Measurements from ENCODE around the gene OOEP. TPM values are rescaled to one million over a fixed set of nuclear protein-coding genes. Genes with fewer than 3 reads are reported as not detected.

OOEP gene
- total RNA-seq, 3 donors from 2014 or later (not counting 1 experiment from before 2014, with no cell fraction given), result 0.35 to 1.1 TPM; not detected in 1

DNA sequence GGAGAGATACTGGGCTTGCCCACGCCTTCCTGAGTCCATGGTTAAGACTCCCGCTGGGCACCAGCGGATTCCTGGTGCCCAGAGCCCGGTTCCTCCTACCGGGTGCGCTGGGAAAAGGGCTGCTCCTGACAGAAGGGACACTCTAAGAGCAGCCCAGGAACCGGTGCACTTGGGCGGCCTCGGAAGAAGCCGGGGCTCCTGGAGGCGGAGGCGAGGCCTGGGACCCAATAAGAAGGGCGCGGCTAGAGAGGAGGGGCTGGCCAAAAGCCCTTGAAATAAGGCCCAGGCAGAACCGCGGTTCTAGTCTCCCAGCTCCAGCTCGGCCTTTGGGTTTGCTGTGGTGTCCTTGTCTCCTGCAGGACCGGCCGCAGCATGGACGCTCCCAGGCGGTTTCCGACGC, 7.3 kb downstream of the OOEP start, which contains the start of gene KHDC3L:
Gene KHDC3L (plus strand): TSS at position 301 of the 400 bp plus-strand sequence. CDS start 72 bp downstream, at position 373.
- Histone ChIP-seq H3K27ac (ENCODE audit: low read length) (no peak within 1 kb of the TSS), H3K27me3 (ENCODE audit: control insufficient read depth, insufficient read depth, low read length) (no peaks in the 10 kb centered on the region), H3K9me3 (ENCODE audit: control insufficient read depth, insufficient read depth, low read length) (no peaks in the 10 kb centered on the region), H3K4me1 (ENCODE audit: control insufficient read depth, insufficient read depth, low read length) (no peaks in the 10 kb centered on the region), H3K4me3 (ENCODE audit: low read length) (no peak within 1 kb of the TSS), H3K36me3 (ENCODE audit: control insufficient read depth, insufficient read depth, low read length) (no peaks in the 10 kb centered on the region)
- no peaks in the 10 kb centered on the region for H3K27me3 Mint-ChIP-seq (ENCODE audit: low read depth in 2 of 2)
- ATAC-seq (no peak), DNase-seq (no peak)
- intact Hi-C loops (cut with micrococcal nuclease), result no loop called here
- 92% methylated on average over 23 of the region's 23 CpGs for WGBS (ENCODE audit: insufficient coverage)
- H3K9me3 Mint-ChIP-seq, result no peaks in the 10 kb centered on the region
- no peaks in the 10 kb centered on the region for H3K4me1 Mint-ChIP-seq
- no peak within 1 kb of the TSS for H3K4me3 Mint-ChIP-seq
- TF ChIP-seq, protein P1, sequence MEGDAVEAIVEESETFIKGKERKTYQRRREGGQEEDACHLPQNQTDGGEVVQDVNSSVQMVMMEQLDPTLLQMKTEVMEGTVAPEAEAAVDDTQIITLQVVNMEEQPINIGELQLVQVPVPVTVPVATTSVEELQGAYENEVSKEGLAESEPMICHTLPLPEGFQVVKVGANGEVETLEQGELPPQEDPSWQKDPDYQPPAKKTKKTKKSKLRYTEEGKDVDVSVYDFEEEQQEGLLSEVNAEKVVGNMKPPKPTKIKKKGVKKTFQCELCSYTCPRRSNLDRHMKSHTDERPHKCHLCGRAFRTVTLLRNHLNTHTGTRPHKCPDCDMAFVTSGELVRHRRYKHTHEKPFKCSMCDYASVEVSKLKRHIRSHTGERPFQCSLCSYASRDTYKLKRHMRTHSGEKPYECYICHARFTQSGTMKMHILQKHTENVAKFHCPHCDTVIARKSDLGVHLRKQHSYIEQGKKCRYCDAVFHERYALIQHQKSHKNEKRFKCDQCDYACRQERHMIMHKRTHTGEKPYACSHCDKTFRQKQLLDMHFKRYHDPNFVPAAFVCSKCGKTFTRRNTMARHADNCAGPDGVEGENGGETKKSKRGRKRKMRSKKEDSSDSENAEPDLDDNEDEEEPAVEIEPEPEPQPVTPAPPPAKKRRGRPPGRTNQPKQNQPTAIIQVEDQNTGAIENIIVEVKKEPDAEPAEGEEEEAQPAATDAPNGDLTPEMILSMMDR (IDR thresholded peaks at IDR 0.05), result no peak
- no peaks in the 10 kb centered on the region for H3K36me3 Mint-ChIP-seq
- H3K27ac Mint-ChIP-seq, result no peak within 1 kb of the TSS

DNA sequence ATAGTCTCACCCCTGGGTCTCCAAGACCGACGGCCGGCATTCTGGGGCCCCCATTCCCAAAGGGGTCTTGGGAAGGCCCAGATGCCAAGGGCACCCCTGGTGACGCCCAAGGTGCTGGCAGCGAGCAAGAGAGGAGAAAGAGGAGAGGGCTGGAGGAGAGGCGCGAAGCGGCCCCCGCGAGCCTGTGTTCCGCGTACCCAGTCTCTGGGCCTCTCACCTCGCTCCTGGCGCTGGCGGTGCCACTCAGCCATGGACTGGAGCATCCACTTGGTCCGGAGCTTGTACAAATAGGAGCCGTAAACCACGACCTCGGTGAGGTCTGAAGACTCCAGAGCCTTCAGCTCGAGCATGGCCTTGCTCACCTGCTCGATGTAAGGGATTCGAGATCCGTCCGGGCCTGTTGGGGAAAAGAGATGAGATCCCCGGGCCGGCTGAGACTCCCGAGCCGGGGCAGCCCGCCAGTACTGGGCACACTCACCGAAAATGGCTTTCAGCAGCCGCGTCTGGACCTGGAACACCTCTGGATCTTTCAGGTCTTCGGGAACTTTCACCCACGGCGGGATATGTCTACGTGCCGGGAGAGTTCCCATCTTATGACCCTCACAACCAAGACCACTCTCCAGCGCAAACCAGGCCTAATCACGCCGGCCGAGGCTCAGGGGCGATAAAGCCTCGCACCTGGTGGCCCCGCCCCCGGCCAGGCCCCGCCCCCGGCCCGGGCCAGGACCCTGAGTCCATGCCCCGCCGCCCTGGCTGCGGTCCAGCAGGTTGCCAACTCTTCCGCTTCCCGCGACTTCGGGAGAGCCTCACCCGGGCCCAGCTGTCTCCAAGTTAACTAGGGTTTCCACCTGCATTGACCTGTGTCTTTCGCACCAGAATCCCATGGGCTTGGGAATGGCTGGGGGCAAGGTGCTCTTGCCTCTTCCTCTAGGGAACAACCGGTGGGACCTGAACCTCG, 15.8 kb downstream of the OOEP start, which contains the start of gene DPPA5:
Gene DPPA5 (minus strand): TSS at position 641 of the 958 bp plus-strand sequence. CDS start 51 bp downstream, at position 590.
- no peak within 1 kb of the TSS for H3K27ac Mint-ChIP-seq
- H3K4me3 ChIP-seq (ENCODE audit: low read length), result no peak within 1 kb of the TSS
- H3K27me3 Mint-ChIP-seq (ENCODE audit: low read depth in 2 of 2), result peaks cover 15 to 19% of the 10 kb centered on the region in 2 donors
- no peak within 1 kb of the TSS for H3K27ac ChIP-seq (ENCODE audit: low read length)
- peaks cover 8% of the 10 kb centered on the region for H3K27me3 ChIP-seq (ENCODE audit: control insufficient read depth, insufficient read depth, low read length)
- H3K9me3 ChIP-seq (ENCODE audit: control insufficient read depth, insufficient read depth, low read length), result no peaks in the 10 kb centered on the region
- TF ChIP-seq, protein P1 (IDR thresholded peaks at IDR 0.05), result no peak
- intact Hi-C loops (cut with micrococcal nuclease), result no loop called here
- no peak for DNase-seq
- H3K36me3 Mint-ChIP-seq, result no peaks in the 10 kb centered on the region
- H3K4me3 Mint-ChIP-seq, result no peak within 1 kb of the TSS
- H3K36me3 ChIP-seq (ENCODE audit: control insufficient read depth, insufficient read depth, low read length), result no peaks in the 10 kb centered on the region
- peaks cover 6 to 7% of the 10 kb centered on the region in 2 donors for H3K4me1 Mint-ChIP-seq
- 81% methylated on average over 59 of the region's 59 CpGs for WGBS (ENCODE audit: insufficient coverage)
- no peaks in the 10 kb centered on the region for H3K9me3 Mint-ChIP-seq
- no peak for ATAC-seq
- H3K4me1 ChIP-seq (ENCODE audit: control insufficient read depth, insufficient read depth, low read length), result peaks cover under 1% of the 10 kb centered on the region

- DNase-seq (no peak), ATAC-seq (no peak)
- Histone ChIP-seq H3K36me3 (ENCODE audit: control insufficient read depth, insufficient read depth, low read length) (no peaks in the 10 kb centered on the region), H3K9me3 (ENCODE audit: control insufficient read depth, insufficient read depth, low read length) (no peaks in the 10 kb centered on the region), H3K4me1 (ENCODE audit: control insufficient read depth, insufficient read depth, low read length) (peaks cover 3% of the 10 kb centered on the region), H3K4me3 (ENCODE audit: low read length) (no peak overlapping the region), H3K27ac (ENCODE audit: low read length) (no peak overlapping the region), H3K27me3 (ENCODE audit: control insufficient read depth, insufficient read depth, low read length) (peaks cover 18% of the 10 kb centered on the region)
- Mint-ChIP-seq H3K9me3 (no peaks in the 10 kb centered on the region), H3K4me1 (peaks cover 6 to 7% of the 10 kb centered on the region in 2 donors), H3K36me3 (no peaks in the 10 kb centered on the region), H3K27me3 (ENCODE audit: low read depth in 2 of 2) (peaks cover 15 to 31% of the 10 kb centered on the region in 2 donors), H3K4me3 (no peak overlapping the region), H3K27ac (no peak overlapping the region)
- intact Hi-C loops (cut with micrococcal nuclease), result no loop called here
- TF ChIP-seq, protein P1 (IDR thresholded peaks at IDR 0.05), result no peak
- 14% methylated on average over 4 of the region's 6 CpGs for WGBS (ENCODE audit: insufficient coverage)
Observed at GRCh38 chr6:73349311-73349710, 20.4 kb downstream of the OOEP start.
